B cell (primary cell): ENCODE results near the gene SPP1. TPM values are rescaled to one million over a fixed set of nuclear protein-coding genes. Genes with fewer than 3 reads are reported as not detected.

ENCODE experiments used
- ATAC-seq: fragments of 200-7000 bp; cut with Tn5 transposase; one replicate; pipeline ENCODE4 v1.10.0; 2021; ENCODE audit warnings: low read depth, mild to moderate bottlenecking, moderate number of reproducible peaks, moderate library complexity
- CTCF ChIA-PET: fragments of 350-600 bp; sonication (Branson Sonifier 250); formaldehyde crosslinking; loops from one replicate; lab custom pipeline; 2021; ENCODE audit warnings: antibody characterized with exemption, inconsistent platforms; lab: Charles Lee
- POLR2A ChIA-PET: fragments of 350-600 bp; sonication (Branson Sonifier 250); formaldehyde crosslinking; loops from one replicate; lab custom pipeline; 2021; ENCODE audit warnings: antibody characterized with exemption; lab: Charles Lee
- DNase-seq: peaks from one replicate; pipeline ENCODE4 v3.0.0; 2013
- H2AFZ ChIP-seq: 2 replicates; pipeline ENCODE4 v1.6.1; 2012; ENCODE audit warnings: mild to moderate bottlenecking, low read depth, low read length; ENCODE audit not compliant: insufficient read depth, poor library complexity, severe bottlenecking
- H3K27ac ChIP-seq, 2 donors: 1 replicate in 1 of 2; 2 replicates in 1 of 2; pipeline ENCODE4 v1.5.1; 2012 to 2013; ENCODE audit warnings: low read length in 2 of 2, mild to moderate bottlenecking in 2 of 2, moderate library complexity in 1 of 2
- H3K27me3 ChIP-seq, 4 experiments: fragments of 200-600 bp in 1 of 4; sonication (generic) in 1 of 4; replicated peaks in 1 of 4; 1 replicate in 2 of 4; 2 replicates in 2 of 4; pipeline versions ENCODE4 v1.6.1 to v1.7.0; 2013 to 2016; ENCODE audit warnings: low read length in 3 of 4, mild to moderate bottlenecking in 2 of 4, mixed read lengths in 1 of 4, moderate library complexity in 1 of 4; ENCODE audit not compliant: insufficient read depth in 4 of 4, control insufficient read depth in 3 of 4; ENCODE audit errors: control extremely low read depth in 1 of 4
- H3K36me3 ChIP-seq, 2 experiments: replicated peaks in 1 of 2; 1 replicate in 1 of 2; 2 replicates in 1 of 2; pipeline versions ENCODE4 v1.6.1 to v1.7.1; 2013; ENCODE audit warnings: low read length in 1 of 2; ENCODE audit not compliant: insufficient read depth in 2 of 2, control insufficient read depth in 1 of 2; ENCODE audit errors: control extremely low read depth in 1 of 2, extremely low read depth in 1 of 2
- H3K4me1 ChIP-seq, 2 donors: fragments of 200-600 bp in 1 of 2; sonication (generic) in 1 of 2; 1 replicate in 1 of 2; 2 replicates in 1 of 2; pipeline versions ENCODE4 v1.5.1 to v1.6.1; 2013 to 2017; ENCODE audit warnings: low read length in 2 of 2; ENCODE audit not compliant: control insufficient read depth in 2 of 2, insufficient read depth in 2 of 2
- H3K4me2 ChIP-seq: replicated peaks from 2 replicates; pipeline ENCODE3; 2012; ENCODE audit warnings: mild to moderate bottlenecking, low read depth, low read length; ENCODE audit not compliant: poor library complexity, severe bottlenecking
- H3K4me3 ChIP-seq, 5 experiments: fragments of 200-600 bp in 1 of 5; sonication (generic) in 1 of 5; 1 replicate in 3 of 5; 2 replicates in 2 of 5; pipeline versions ENCODE4 v1.5.1 to v1.7.0; 2011 to 2016; ENCODE audit warnings: low read length in 4 of 5, mild to moderate bottlenecking in 4 of 5, low read depth in 2 of 5, control low read depth in 1 of 5, moderate library complexity in 1 of 5; ENCODE audit not compliant: insufficient read depth in 1 of 5; ENCODE audit errors: control extremely low read depth in 1 of 5, extremely low read depth in 1 of 5
- H3K79me2 ChIP-seq: fragments of 200-600 bp; sonication (generic); one replicate; pipeline ENCODE4 v1.6.0; 2016; ENCODE audit warnings: low read length; ENCODE audit not compliant: control insufficient read depth, insufficient read depth
- H3K9ac ChIP-seq: fragments of 200-600 bp; sonication (generic); 2 replicates; pipeline ENCODE4 v1.6.1; 2017; ENCODE audit warnings: mild to moderate bottlenecking, low read length, moderate library complexity
- H3K9me3 ChIP-seq, 3 donors: one replicate each; pipeline versions ENCODE4 v1.6.1 to v1.7.1; 2013; ENCODE audit warnings: low read length in 2 of 3; ENCODE audit not compliant: control insufficient read depth in 2 of 3, insufficient read depth in 1 of 3; ENCODE audit errors: control extremely low read depth in 1 of 3
- H4K20me1 ChIP-seq: 2 replicates; pipeline ENCODE4 v1.6.0; 2012; ENCODE audit warnings: mild to moderate bottlenecking, low read length; ENCODE audit not compliant: insufficient read depth, control insufficient read depth, poor library complexity, severe bottlenecking
- H3K27ac Mint-ChIP-seq: one replicate; pipeline ENCODE4 v1.8.0; 2021; ENCODE audit warnings: mixed read lengths
- H3K27me3 Mint-ChIP-seq: one replicate; pipeline ENCODE4 v1.8.0; 2021; ENCODE audit warnings: mixed read lengths
- H3K4me1 Mint-ChIP-seq: one replicate; pipeline ENCODE4 v1.8.0; 2021; ENCODE audit warnings: mixed read lengths
- H3K4me3 Mint-ChIP-seq: one replicate; pipeline ENCODE4 v1.8.0; 2021; ENCODE audit warnings: mixed read lengths
- H3K9me3 Mint-ChIP-seq: one replicate; pipeline ENCODE4 v1.8.0; 2022; ENCODE audit warnings: mixed read lengths; ENCODE audit not compliant: insufficient read depth
- EZH2 ChIP-seq: IDR thresholded peaks from 2 replicates; pipeline ENCODE4 v1.6.1; 2012; ENCODE audit warnings: borderline replicate concordance, low read depth, mild to moderate bottlenecking, moderate library complexity, low read length; ENCODE audit not compliant: insufficient read depth, poor library complexity, severe bottlenecking
- WGBS: methylation state at CpG from one replicate; pipeline ENCODE4 v1.1.5; 2013; ENCODE audit warnings: missing lambda C conversion rate; ENCODE audit not compliant: insufficient coverage; 5-methylcytosine and 5-hydroxymethylcytosine counted together
- intact Hi-C: fragments of 100-400 bp; cut with micrococcal nuclease; formaldehyde crosslinking; loops from one replicate; pipeline ENCODE4 v1.10.0; 2022
- polyA plus RNA-seq: library from polyadenylated mRNA; depleted of rRNA; stranded (reverse); fragments of >200 nt; gene quantifications from 2 replicates; pipeline ENCODE4 v1.2.3, GENCODE V29; 2012
- total RNA-seq, 2 donors: library from RNA; stranded (reverse); fragments of 120-200 nt in 1 of 2; gene quantifications; 1 replicate in 1 of 2; 2 replicates in 1 of 2; pipeline versions ENCODE4 v1.2.3 to v1.2.4, GENCODE V29; 2013 to 2022
- TF ChIP-seq, protein P1 (sequence below): fragments of 200-600 bp; IDR thresholded peaks from one replicate; pipeline ENCODE4 v1.8.0; 2022; ENCODE audit warnings: antibody characterized with exemption, mild to moderate bottlenecking

The SPP1 gene
- total and polyA plus RNA-seq, 2 donors (not counting 1 experiment from before 2014, with no cell fraction given): not detected

DNA sequence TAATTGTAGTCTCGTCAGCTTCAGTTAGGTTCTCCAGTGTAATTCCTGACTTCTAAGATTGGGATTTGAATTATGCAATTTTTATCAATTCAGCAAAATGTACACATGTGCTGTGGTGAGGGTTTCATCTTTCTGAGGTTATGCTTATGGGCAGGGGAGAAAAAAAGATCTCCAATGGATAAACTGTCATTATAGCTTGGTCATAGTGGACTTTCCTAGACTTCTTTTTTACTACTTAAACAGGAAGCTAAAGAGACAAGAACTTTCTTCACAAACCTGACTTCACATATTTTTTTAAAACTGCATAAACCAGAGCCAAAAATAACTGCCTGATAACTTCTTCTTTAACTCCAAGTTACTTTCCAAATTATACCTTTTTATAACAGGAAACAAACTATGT is 21.7 kb upstream of the SPP1 start:
- Mint-ChIP-seq H3K9me3 (no peaks in the 10 kb centered on the region), H3K27ac (no peak overlapping the region), H3K27me3 (peaks cover 3% of the 10 kb centered on the region), H3K4me1 (no peaks in the 10 kb centered on the region), H3K4me3 (no peak overlapping the region)
- Histone ChIP-seq H3K27ac (no peak overlapping the region), H3K79me2 (no peaks in the 10 kb centered on the region), H3K4me3 (no peak overlapping the region), H3K9ac (no peak overlapping the region), H3K9me3 (no peaks in the 10 kb centered on the region), H3K4me2 (no peak overlapping the region), H3K4me1 (no peaks in the 10 kb centered on the region), H4K20me1 (no peaks in the 10 kb centered on the region), H2AFZ (no peak overlapping the region), H3K36me3 (no peaks in the 10 kb centered on the region), H3K27me3 (no peaks in the 10 kb centered on the region)
- TF ChIP-seq, protein P1, sequence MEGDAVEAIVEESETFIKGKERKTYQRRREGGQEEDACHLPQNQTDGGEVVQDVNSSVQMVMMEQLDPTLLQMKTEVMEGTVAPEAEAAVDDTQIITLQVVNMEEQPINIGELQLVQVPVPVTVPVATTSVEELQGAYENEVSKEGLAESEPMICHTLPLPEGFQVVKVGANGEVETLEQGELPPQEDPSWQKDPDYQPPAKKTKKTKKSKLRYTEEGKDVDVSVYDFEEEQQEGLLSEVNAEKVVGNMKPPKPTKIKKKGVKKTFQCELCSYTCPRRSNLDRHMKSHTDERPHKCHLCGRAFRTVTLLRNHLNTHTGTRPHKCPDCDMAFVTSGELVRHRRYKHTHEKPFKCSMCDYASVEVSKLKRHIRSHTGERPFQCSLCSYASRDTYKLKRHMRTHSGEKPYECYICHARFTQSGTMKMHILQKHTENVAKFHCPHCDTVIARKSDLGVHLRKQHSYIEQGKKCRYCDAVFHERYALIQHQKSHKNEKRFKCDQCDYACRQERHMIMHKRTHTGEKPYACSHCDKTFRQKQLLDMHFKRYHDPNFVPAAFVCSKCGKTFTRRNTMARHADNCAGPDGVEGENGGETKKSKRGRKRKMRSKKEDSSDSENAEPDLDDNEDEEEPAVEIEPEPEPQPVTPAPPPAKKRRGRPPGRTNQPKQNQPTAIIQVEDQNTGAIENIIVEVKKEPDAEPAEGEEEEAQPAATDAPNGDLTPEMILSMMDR: no peak
- TF ChIP-seq EZH2: no peak
- CTCF ChIA-PET: interaction anchor here (0.6 kb wide), 1 partner anchor 804 kb away, joined by 3 read pairs; no protein-coding TSS in a partner anchor
- ATAC-seq (no peak), DNase-seq (no peak)
- intact Hi-C loops: no loop called here
- WGBS: no CpG with 5 or more reads among the region's 1 CpG
- POLR2A ChIA-PET: no interaction called here

DNA sequence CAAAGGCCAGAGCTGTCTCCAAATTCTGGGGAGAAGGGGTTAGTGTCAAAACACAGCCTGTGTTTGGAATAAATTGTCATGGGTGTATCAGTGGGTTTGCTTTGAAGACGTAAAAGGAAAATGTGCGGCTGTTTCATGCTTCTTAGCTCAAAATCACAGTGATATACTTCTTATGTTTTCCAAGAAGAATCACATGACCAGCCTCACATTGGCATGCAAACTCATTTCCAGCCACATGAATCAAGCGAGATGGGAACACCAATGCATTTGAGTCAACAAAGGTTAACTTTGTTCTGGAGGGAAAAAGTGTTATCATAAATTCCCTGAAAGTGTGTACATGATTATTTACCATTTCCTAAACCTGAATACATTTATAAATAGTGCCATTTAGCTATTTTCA is 19.0 kb upstream of the SPP1 start:
- Histone ChIP-seq H3K27ac (no peak overlapping the region), H3K36me3 (no peaks in the 10 kb centered on the region), H3K4me3 (no peak overlapping the region), H3K9me3 (no peaks in the 10 kb centered on the region), H4K20me1 (no peaks in the 10 kb centered on the region), H3K4me1 (no peaks in the 10 kb centered on the region), H3K79me2 (no peaks in the 10 kb centered on the region), H2AFZ (no peak overlapping the region), H3K9ac (no peak overlapping the region), H3K27me3 (no peaks in the 10 kb centered on the region), H3K4me2 (no peak overlapping the region)
- POLR2A ChIA-PET: no interaction called here
- Mint-ChIP-seq H3K4me1 (no peaks in the 10 kb centered on the region), H3K9me3 (no peaks in the 10 kb centered on the region), H3K4me3 (no peak overlapping the region), H3K27ac (no peak overlapping the region), H3K27me3 (peaks cover 3% of the 10 kb centered on the region)
- no peak for TF ChIP-seq EZH2
- TF ChIP-seq, protein P1: no peak
- intact Hi-C loops: no loop called here
- DNase-seq: no peak
- no peak for ATAC-seq
- CTCF ChIA-PET: interaction anchor here (1.6 kb wide), 1 partner anchor 15 kb away, joined by 4 read pairs; no protein-coding TSS in a partner anchor
- no CpG with 5 or more reads among the region's 3 CpGs for WGBS
